Adrenal gland (tissue), 12 donors: ENCODE measurements around the gene HMG20B. TPM values are rescaled to one million over a fixed set of nuclear protein-coding genes. Genes with fewer than 3 reads are reported as not detected.

Experiments used
- DNase-seq, 7 donors: peaks; one replicate each; pipeline ENCODE4 v3.0.0-alpha.2; 2019 to 2020
- H3K27ac ChIP-seq, 5 donors: fragments of 200-600 bp; sonication (generic) in 4 of 5; 1 replicate in 3 of 5; 2 replicates in 2 of 5; pipeline versions ENCODE4 v1.5.1 to v1.8.0; 2016 to 2020; ENCODE audit warnings: mild to moderate bottlenecking in 1 of 5
- H3K27me3 ChIP-seq: fragments of 200-600 bp; 2 replicates; pipeline ENCODE4 v1.8.0; 2021
- H3K36me3 ChIP-seq, 2 donors: fragments of 200-600 bp; replicated peaks in 1 of 2; 1 replicate in 1 of 2; 2 replicates in 1 of 2; pipeline versions ENCODE4 v1.5.1 to v1.8.0; 2018 to 2022
- H3K4me1 ChIP-seq, 2 donors: fragments of 200-600 bp; replicated peaks in 1 of 2; 1 replicate in 1 of 2; 2 replicates in 1 of 2; pipeline versions ENCODE4 v1.5.1 to v1.8.0; 2018 to 2021
- H3K4me3 ChIP-seq, 4 donors: fragments of 200-600 bp; sonication (generic) in 3 of 4; one replicate each; pipeline ENCODE4 v1.5.1; 2016 to 2018
- H3K9me3 ChIP-seq, 3 donors: fragments of 200-600 bp; sonication (generic) in 1 of 3; replicated peaks in 1 of 3; 1 replicate in 2 of 3; 2 replicates in 1 of 3; pipeline versions ENCODE4 v1.5.1 to v1.8.0; 2016 to 2021
- CTCF ChIP-seq, 6 experiments: fragments of 450-650 bp in 4 of 6; fragments of 200-600 bp in 2 of 6; sonication (generic) in 1 of 6; IDR thresholded peaks; 1 replicate in 5 of 6; 2 replicates in 1 of 6; pipeline versions ENCODE4 v1.5.1 to v1.8.0; 2016 to 2021; ENCODE audit warnings: antibody characterized with exemption in 6 of 6, mild to moderate bottlenecking in 2 of 6, moderate library complexity in 1 of 6
- POLR2A ChIP-seq, 2 donors: fragments of 450-650 bp; IDR thresholded peaks; one replicate each; pipeline ENCODE4 v1.6.1; 2017; ENCODE audit warnings: antibody characterized with exemption in 2 of 2, mild to moderate bottlenecking in 2 of 2, moderate library complexity in 1 of 2
- WGBS, 4 donors: extraction: QIAGEN DNeasy Blood & Tissue Kit in 2 of 4; methylation state at CpG; one replicate each; pipeline versions ENCODE4 v1.1.5 to v1.1.7; 2013 to 2017; 5-methylcytosine and 5-hydroxymethylcytosine counted together
- intact Hi-C, 2 donors: fragments of 100-400 bp; cut with DNase I; formaldehyde crosslinking; loops; one replicate each; pipeline versions ENCODE4 v1.14.1 to v1.15.0; 2022 to 2023
- polyA plus RNA-seq, 3 donors: library from polyadenylated mRNA; stranded (reverse); fragments of 200-250 nt in 2 of 3; fragments of 350-450 nt in 1 of 3; fragmentation: Illumina TruSeq in 1 of 3; extraction: RNeasy Lipid Tissue Mini Kit (QIAGEN cat#74804) in 1 of 3; gene quantifications; one replicate each; pipeline ENCODE4 v1.2.3, GENCODE V29; 2013 to 2014
- total RNA-seq, 9 donors: library from RNA; depleted of rRNA in 4 of 9; stranded (reverse); fragments of >200 nt in 4 of 9; fragments of 120-200 nt in 1 of 9; fragmentation: NEBNext Ultra II Directional in 1 of 9; extraction: Animal tissue kit (Norgen Biotek cat#: 25700) in 1 of 9; gene quantifications; one replicate each; pipeline versions ENCODE4 v1.1.0 to v1.2.4, GENCODE V29; 2013 to 2023
- donor health status: healthy with polysubstance abuse.
- donor health status: Bipolar disorder and iron deficiency.
- donor health status: DM: yes; HTN: yes; CAD: no.
- donor health status: DM: no; HTN: no; CAD: no.
- donor health status: DM: no; HTN: no; CAD: no.
- donor health status: DM: yes; HTN: yes; CAD: no.

The HMG20B gene
- total and polyA plus RNA-seq, 12 donors = 18.1 to 178 (median 102) TPM

- Histone ChIP-seq H3K9me3 (no peaks in the 10 kb centered on the region), H3K4me1 (peaks cover 0 to 9% of the 10 kb centered on the region in 2 donors), H3K27ac (no peak overlapping the region), H3K27me3 (no peaks in the 10 kb centered on the region), H3K4me3 (no peak overlapping the region), H3K36me3 (peaks cover 0 to 15% of the 10 kb centered on the region in 2 donors)
- intact Hi-C loops = loop anchor here (5.0 to 10.0 kb wide), 2 partner anchors 72 to 305 kb away; no protein-coding TSS in a partner anchor
- 81 to 87% (median 83%) methylated on average over 6 to 17 of the region's 17 CpGs for WGBS, 4 donors
- no peak for DNase-seq
- TF ChIP-seq POLR2A (IDR thresholded peaks at IDR 0.05) (no peak), CTCF (IDR thresholded peaks at IDR 0.05) (no peak)
Measured at GRCh38 chr19:3619631-3620012, 46.9 kb downstream of the HMG20B start.

- no peak for DNase-seq
- intact Hi-C loops = loop anchor here in 1 of 2 donors (10.0 kb wide), 1 partner anchor 305 kb away; no protein-coding TSS in a partner anchor
- Histone ChIP-seq H3K9me3 (no peaks in the 10 kb centered on the region), H3K36me3 (peaks cover 0 to 15% of the 10 kb centered on the region in 2 donors), H3K4me3 (no peak overlapping the region), H3K27me3 (no peaks in the 10 kb centered on the region), H3K4me1 (peaks cover under 1 to 16% of the 10 kb centered on the region in 2 donors), H3K27ac (no peak overlapping the region)
- TF ChIP-seq CTCF (IDR thresholded peaks at IDR 0.05) = no peak
- WGBS, 4 donors = 72 to 83% (median 80%) methylated on average over 11 to 19 of the region's 19 CpGs
Measured at GRCh38 chr19:3620145-3620816, 47.5 kb downstream of the HMG20B start.

- peaks cover 0 to 15% of the 10 kb centered on the region in 2 donors for H3K36me3 ChIP-seq
- H3K4me3 ChIP-seq = no peak overlapping the region
- H3K9me3 ChIP-seq = no peaks in the 10 kb centered on the region
- DNase-seq = no peak
- H3K27ac ChIP-seq = no peak overlapping the region
- WGBS, 4 donors = 78 to 86% (median 86%) methylated on average over 6 to 24 of the region's 24 CpGs
- TF ChIP-seq CTCF (IDR thresholded peaks at IDR 0.05) = no peak
- TF ChIP-seq POLR2A (IDR thresholded peaks at IDR 0.05) = no peak
- peaks cover 6 to 23% of the 10 kb centered on the region in 2 donors for H3K4me1 ChIP-seq
- H3K27me3 ChIP-seq = no peaks in the 10 kb centered on the region
- intact Hi-C loops = loop anchor here in 1 of 2 donors (10.0 kb wide), 1 partner anchor 306 kb away; no protein-coding TSS in a partner anchor
Measured at GRCh38 chr19:3620817-3621547, 48.2 kb downstream of the HMG20B start.

- DNase-seq = no peak
- no peaks in the 10 kb centered on the region for H3K9me3 ChIP-seq
- TF ChIP-seq CTCF (IDR thresholded peaks at IDR 0.05) (no peak), POLR2A (IDR thresholded peaks at IDR 0.05) (no peak)
- H3K27me3 ChIP-seq = no peaks in the 10 kb centered on the region
- H3K4me1 ChIP-seq = peaks cover 6 to 24% of the 10 kb centered on the region in 2 donors
- 90 to 97% (median 92%) methylated on average over 10 to 15 of the region's 15 CpGs for WGBS, 4 donors
- intact Hi-C loops = loop anchor here in 1 of 2 donors (10.0 kb wide), 1 partner anchor 307 kb away; no protein-coding TSS in a partner anchor
- peaks cover 0 to 11% of the 10 kb centered on the region in 2 donors for H3K36me3 ChIP-seq
- no peak overlapping the region for H3K27ac ChIP-seq
- no peak overlapping the region for H3K4me3 ChIP-seq
Measured at GRCh38 chr19:3621689-3622088, 48.9 kb downstream of the HMG20B start.
